ENCODE measurements around the gene KCNMA1.

The KCNMA1 gene

DNA sequence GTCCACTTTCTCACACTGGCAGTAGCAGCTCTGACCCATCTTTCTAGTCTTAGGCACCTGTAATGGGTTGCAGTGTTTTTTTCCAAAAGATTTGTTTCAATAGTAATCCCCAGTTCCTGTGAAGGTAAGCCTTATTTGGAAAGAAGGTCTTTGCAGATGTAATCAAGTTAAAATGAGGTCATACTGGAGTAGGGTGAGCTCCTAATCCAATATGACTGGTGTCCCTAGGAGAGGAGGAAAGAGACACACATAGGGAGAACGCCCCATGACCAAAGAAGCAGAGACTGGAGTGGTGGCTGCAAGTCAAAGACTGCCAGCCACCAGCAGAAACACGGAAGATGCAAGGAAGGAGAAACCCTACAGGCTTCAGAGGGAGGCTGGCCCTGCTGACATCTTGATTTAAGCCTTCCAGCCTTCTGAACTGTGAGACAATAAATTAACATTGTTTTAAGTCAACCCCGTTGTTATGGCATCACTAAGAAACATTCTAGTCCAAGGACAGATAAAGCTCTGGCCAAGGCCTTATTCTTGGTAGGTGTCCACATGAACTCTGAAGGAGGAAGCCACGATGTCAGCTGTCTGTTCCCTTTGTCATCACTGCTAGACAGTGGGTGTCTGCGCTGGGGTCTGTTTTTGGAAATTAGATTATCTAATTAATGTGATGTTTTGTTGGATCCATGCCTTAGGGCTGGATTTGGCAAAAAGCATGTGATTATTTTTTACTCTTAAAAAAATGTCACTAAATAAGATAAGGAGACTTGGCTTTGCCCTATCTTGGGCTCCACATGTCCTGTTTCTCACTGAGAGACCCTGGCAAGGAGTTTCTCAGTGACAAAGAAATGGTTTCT, 214.9 kb downstream of the KCNMA1 start:
- TF ChIP-seq, protein P1, sequence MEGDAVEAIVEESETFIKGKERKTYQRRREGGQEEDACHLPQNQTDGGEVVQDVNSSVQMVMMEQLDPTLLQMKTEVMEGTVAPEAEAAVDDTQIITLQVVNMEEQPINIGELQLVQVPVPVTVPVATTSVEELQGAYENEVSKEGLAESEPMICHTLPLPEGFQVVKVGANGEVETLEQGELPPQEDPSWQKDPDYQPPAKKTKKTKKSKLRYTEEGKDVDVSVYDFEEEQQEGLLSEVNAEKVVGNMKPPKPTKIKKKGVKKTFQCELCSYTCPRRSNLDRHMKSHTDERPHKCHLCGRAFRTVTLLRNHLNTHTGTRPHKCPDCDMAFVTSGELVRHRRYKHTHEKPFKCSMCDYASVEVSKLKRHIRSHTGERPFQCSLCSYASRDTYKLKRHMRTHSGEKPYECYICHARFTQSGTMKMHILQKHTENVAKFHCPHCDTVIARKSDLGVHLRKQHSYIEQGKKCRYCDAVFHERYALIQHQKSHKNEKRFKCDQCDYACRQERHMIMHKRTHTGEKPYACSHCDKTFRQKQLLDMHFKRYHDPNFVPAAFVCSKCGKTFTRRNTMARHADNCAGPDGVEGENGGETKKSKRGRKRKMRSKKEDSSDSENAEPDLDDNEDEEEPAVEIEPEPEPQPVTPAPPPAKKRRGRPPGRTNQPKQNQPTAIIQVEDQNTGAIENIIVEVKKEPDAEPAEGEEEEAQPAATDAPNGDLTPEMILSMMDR (IDR thresholded peaks at IDR 0.05; ENCODE audit: low read depth, low read length): no peak

DNA sequence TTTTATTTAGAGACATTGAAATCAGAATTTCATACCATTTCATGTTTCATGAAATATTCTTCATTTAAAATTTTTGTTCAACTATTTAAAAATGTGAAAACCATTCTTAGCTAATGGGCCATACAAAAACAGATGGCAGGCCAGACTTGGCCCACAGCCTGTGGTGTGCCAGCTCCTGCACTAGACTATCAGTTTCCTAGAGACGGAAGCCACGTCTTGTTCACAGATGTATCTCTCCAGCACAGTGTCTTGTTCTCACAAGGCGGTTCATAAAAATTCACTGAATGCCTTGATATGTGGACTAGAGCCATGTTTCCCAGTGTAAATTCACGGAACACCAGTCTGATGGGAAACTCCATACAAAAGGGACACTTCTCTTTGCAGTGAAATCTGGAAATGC, 216.0 kb downstream of the KCNMA1 start:
- TF ChIP-seq, protein P1 (IDR thresholded peaks at IDR 0.05; ENCODE audit: low read depth, low read length): no peak
- H3K4me3 ChIP-seq (ENCODE audit: low read depth, low read length): no peak overlapping the region

More for the DNA sequence above, 214.9 kb downstream of the KCNMA1 start:
- H3K4me3 ChIP-seq (ENCODE audit: low read depth, low read length): no peak overlapping the region

- no peak overlapping the region for H3K4me3 ChIP-seq (ENCODE audit: low read depth, low read length)
Observed at GRCh38 chr10:77420947-77421523, 216.6 kb downstream of the KCNMA1 start.

DNA sequence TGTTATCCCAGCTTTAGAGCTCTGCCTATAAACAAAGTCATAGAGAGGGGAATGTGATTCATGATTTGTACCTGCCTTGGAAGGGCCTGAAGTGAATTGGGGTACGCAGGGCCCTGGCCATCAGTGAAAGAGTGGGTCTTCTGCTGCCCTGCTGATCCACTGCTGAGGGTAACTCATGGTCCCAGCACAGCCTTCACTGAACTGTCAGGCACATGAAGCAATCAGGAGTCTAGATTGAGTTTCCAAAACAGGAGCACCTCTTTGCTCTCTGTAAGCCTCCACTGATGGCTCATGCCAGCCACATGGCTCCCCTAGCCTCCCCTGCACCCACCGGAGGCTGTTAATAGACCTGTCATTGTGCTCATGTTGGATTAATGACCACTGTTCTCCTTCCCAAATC, 217.6 kb downstream of the KCNMA1 start:
- no peak overlapping the region for H3K4me3 ChIP-seq (ENCODE audit: low read depth, low read length)
- TF ChIP-seq, protein P1 (IDR thresholded peaks at IDR 0.05; ENCODE audit: low read depth, low read length): no peak

More at GRCh38 chr10:77420947-77421523, 216.6 kb downstream of the KCNMA1 start:
- TF ChIP-seq, protein P1 (IDR thresholded peaks at IDR 0.05; ENCODE audit: low read depth, low read length): no peak

DNA sequence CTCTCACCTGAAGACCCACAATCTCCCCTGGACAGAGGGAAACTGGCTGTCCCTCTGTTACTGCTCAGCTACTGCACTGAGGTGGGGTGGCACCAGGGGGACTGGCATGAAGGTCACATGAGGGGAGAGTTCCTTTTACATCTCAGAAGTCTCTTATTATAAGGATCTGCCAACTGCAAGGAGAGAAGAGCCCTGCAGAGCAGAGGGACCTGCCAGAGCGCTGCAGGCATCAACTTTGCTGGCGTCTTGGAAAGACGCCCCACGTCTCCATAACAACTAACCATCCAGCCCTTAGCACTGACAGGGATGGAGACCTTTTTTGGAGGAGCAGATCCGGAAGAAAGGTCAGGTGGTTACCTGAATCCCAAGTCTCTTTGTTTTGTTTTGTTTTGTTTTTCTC, 218.6 kb downstream of the KCNMA1 start:
- TF ChIP-seq, protein P1 (IDR thresholded peaks at IDR 0.05; ENCODE audit: low read depth, low read length): no peak
- no peak overlapping the region for H3K4me3 ChIP-seq (ENCODE audit: low read depth, low read length)

GRCh38 chr10:77417806-77418640, 219.6 kb downstream of the KCNMA1 start:
- no peak overlapping the region for H3K4me3 ChIP-seq (ENCODE audit: low read depth, low read length)
- TF ChIP-seq, protein P1 (IDR thresholded peaks at IDR 0.05; ENCODE audit: low read depth, low read length): no peak
